CD4-positive, alpha-beta T cell treated with Interleukin-6 for 4 hours (primary cell): Measurements from ENCODE around the gene CPXM2.
"Not testable (repeated sequence)": the region's sequence is repeated elsewhere in the genome, so short reads cannot be mapped to it uniquely, and the experiment has no call there.

ENCODE experiments used
- DNase-seq: peaks from one replicate; pipeline ENCODE4 v3.0.0-alpha.2; 2020; ENCODE audit warnings: mixed read lengths

Gene CPXM2

DNA sequence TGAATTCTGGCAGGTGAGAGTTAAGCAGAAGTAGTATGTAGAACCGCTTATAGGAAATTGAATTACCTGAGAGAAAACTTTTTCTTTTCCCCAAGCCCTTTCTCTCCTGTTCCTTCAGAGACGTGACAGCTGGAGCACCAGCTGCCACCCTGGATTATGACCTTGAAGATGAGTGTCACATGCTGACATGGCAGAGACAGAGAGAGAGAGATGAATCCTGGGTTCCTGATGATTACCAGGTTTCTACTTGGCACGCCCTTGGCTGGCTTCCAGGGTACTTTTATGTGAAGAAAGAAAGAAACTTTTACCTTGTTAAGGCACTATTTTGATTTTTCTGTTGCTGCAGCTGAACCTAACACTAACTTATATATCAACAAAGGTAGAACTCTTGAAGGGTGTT is 125.6 kb downstream of the CPXM2 start:
- DNase-seq = no peak

DNA sequence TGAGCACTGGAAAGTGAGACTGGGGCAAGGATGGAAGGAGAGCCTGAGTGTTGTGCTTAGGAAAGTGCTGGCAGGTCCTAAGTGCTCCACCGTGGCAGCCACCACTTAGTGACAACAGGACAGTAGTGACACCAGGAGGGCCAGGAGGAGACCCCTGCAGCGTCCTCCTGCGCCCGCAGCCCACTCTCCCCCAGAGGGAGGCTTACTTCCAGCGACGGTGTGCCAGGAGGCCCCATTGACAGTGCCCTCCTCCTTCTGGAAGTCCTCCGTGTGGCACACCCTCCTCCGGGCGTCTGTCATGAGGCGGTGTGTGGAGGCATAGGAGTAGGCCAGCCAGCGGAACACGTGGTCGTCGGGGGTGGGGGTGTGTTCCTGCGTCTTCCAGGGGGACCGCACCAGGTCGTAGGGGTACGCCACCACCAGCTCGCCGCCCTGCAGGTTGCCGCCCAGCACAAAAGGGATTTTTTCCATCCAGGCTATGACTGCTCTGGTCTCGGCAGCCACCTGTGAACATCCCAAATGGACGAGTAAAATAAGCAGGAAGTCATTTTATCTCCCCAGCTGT is 129.9 kb downstream of the CPXM2 start:
- no peak for DNase-seq

DNA sequence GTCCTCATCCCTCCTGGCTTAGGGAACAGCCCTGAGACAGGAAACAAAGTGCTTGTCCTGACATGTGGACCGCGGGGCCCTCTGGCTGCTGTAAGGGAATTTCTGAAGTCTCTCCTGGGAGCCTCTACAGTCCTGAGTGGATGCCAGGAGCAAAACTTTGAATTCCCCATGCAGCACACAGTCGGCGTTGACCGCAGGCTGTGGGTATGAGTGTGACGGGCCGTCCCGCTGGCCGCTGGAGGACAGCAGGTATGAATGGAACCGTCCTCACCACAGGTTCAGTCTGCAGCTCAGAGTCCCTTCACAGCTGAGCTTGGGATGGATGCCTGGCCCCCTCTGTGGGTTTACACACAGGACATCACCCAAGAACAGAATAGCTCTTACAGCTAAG is 130.6 kb downstream of the CPXM2 start:
- no peak for DNase-seq

DNA sequence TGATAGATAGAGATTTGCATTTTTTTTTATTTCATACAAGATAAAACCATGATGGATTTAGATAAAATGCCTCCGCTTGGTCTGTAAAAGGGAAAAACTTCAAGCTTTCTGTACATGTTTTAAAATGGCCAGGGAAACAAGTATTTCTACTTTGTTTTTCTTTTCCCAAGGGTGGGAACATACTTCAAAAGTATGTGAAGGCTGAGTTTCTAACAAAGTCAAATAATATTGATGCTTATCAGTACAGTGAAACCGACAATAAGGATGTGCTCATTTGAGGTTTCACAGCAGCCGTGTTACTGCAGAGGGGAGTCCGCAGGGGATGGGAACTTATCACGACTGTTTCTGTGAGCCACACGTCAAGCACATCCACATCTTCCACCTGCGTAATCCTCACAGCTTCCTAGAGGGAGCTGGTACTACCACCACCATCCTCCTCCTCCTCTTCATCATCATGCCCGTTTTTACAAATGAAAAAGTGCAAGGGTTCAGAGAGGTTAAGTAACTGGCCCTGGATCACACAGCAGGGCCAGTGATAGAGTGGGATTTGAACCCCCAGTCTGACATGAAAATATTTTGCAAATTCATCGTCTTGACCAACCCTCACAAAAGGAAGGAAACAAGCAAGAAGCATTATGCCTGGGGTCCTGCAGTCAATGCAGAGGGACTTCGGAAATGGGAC is 131.1 kb downstream of the CPXM2 start:
- no peak for DNase-seq

DNA sequence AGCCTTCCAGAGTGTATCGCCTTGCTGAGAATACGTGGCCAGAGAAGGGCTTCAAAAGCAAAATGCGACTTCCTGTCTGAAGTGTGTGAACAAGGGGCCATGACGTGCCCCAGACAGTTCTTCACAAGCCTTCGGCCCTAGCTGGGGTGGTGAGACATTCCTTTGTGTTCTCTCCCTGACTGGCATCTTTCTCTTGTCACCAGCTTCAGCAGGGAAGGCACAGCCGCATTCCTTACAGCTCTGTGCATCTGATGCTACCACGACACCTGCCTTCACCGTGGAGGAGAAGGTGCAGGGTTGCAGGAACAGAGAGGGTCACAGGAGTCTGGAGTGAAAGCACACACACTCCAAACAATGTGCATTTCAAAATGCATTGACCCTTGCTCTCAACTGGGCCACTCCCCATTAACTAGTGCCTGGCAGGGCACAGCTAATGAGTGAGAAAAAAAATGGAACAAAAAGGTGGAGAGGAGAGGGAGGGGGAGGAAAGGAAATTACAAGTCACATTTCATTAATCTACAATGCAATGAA is 132.0 kb downstream of the CPXM2 start:
- no peak for DNase-seq

DNA sequence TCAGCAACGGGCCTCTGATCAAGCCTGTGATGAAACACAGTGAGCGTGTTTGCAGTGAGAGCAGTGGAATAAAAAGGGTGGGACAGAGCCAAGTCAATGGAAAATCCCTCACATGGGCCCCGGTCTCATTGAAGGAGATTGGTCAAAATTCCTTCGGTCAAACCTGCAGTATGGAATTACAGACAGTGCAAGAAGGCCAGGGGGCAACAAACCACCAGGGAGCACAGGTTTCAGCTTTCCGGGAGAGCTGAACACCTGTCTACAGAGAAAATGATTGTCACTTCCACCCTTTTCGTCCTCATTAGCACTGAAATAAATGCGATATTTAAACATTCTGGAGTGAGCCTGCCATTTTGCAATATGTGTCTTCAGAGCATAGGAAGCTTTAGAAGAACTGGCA is 132.6 kb downstream of the CPXM2 start:
- DNase-seq = no peak

DNA sequence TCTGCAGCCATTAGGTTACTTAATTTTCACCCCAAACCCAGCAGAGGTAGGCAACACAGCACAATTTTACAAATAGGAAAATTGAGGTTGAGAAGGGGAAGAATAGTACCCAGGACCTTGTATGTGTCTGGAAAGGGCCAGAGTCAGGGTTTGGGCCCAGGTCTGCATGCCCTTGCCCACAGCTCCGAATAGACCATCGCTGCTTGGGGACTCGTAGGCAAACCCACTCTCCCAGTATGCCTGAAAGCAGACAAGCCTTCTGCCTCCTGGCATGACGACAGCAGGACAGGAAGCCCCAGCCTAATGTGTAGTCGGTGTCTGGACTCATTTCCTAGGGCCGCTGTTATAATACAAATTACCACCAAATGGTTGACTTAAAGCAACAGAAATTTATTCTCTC is 133.8 kb downstream of the CPXM2 start:
- DNase-seq = no peak

DNA sequence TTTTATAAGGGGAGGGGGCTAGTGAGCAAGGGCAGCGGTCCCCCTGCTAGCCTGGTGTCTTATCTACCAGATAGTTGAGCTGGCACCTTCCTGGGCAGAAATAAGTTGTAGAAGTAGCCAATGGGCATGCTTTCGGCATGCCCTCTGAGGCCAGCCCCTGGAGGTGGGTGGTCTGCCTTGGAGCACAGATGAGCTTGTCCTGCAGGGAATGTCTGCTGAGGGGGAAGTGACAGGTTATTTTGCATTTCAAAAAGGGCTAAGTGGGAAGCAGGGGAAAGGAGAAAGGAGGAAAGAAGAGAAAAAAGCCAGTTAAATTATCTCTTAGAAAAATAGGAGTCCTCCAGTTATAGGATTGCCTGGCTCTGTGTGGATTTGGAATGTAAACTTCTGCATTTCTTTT is 136.5 kb downstream of the CPXM2 start:
- DNase-seq = no peak

DNA sequence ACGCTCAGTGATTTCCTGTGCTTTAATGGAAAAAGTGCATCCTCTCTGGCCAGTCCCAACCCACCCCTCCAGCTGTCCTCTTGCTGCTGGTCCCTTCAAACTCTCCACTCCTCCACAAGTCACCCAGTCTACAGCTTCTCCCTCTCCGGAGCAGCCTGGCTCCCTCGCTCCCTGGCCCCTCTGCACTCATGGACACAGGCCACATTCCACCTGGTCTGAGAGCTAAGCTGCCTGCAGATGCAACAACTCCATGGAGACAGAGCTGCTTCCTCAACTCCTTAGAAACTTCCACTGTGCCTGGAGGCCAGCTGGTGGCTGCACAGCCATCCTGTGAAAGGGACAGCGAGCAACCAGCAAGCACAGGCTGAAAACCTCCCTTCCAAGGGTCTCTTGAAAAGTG is 137.5 kb downstream of the CPXM2 start:
- no peak for DNase-seq

DNA sequence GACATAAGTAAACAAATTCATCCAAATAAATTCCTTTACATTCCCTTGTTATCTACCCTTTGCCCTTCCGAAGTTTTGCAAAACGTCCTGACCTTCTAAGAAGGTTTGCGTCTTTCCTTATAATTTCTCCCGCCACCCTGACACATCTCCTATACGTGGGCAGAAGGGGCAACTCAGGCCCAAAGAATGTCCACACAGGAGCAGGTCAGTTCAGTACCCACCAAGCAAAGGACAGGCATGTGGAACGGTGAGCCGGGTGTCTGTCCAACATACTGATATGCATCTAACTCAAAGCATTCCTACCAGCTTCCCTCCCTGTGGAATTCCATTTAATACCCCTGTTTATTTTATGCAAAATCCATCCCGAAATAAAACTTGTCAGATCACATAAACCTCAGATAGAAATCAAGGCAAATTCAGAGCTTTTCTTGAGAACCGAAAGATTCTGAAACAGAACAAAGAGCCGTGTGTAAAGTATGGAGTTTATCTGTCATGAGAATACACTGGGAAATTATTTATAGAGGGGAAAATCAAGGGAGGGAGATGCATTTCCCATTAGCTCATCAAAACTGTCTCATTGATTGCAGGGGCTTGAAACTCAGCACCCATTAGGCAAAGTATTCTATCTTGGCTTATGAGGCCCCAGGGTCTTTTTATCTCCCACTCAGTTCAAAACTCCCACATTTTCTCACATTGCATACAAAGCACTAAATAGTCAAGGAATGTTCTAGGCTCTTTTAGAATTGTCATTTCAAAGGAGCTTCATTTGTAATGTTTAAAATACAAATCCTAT is 140.1 kb downstream of the CPXM2 start:
- DNase-seq = no peak

DNA sequence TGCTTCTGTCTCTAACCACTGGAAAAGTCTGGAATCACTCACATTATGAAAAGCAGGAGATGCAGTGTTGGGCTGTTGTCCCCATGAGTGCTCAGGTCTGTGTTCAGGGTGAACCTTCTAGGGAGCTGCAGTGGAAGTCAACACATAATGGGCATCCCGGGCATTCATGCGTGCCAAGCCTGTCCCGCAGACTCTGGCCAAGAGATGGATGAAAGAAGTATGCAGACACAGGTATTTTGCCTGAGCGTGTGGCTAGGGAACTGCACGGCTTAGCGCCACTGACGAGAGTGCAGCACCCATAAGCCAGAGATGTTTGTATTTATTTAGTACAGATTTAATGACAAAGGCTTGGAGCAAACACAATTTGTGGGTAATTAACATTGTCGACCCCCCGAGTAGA is 140.7 kb downstream of the CPXM2 start:
- no peak for DNase-seq

DNA sequence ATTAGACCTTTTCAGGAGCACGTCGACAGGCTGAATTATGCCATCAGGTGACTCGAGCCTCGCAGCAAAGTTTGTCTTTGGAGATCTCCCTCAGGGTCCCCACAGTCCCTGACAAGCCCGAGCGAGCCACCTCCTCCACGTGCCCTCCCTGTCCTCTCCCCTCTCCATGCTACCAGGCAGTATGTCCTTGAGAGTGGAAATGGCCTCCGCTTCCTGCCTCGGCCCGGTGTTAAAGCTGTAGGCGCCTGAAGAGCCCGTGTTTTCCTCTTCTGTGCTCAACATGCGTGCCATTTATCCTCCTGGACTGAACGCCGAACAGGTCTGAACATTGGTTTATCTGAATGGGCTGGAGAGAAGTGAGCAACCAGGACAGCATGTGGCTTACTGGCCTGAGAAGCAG is 142.9 kb downstream of the CPXM2 start:
- no peak for DNase-seq

DNA sequence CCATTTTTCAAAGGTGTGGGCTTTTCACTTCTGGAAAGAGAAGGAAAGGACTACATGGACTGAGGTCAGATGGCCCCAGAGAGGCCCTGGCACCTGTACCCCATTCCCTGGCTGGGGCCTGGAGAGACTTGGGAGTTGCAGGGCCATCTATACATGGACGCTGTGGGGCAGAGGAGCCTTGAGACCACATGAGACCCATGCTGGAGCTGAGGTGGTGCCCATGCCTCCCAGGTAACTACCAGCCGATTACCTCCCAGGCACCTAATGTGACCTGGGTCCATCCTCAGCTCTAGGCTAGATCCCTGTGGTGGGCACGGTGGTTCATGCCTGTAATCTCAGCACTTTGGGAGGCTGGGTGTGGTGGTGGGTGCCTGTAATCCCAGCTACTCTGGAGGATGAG is 144.2 kb downstream of the CPXM2 start:
- no peak for DNase-seq

DNA sequence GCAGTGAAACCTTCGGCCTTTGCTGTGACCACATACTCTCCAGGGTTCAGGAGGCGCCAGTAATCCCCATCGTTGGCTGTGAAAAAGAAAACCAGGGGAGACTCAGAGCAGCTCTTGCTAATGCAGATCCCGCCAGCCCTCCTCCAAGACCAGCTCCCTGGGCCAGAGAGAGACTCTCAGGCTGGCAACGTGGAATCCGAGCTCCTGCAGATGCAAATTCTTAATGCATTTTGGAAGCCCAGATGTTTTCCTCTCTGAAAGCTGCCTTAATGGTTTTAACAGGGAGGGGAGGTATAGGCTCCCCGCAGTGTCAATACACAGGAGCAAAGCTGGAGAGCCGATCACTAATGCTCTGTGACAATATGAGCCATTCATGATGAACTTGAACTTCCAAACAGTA is 144.7 kb downstream of the CPXM2 start:
- DNase-seq = no peak

DNA sequence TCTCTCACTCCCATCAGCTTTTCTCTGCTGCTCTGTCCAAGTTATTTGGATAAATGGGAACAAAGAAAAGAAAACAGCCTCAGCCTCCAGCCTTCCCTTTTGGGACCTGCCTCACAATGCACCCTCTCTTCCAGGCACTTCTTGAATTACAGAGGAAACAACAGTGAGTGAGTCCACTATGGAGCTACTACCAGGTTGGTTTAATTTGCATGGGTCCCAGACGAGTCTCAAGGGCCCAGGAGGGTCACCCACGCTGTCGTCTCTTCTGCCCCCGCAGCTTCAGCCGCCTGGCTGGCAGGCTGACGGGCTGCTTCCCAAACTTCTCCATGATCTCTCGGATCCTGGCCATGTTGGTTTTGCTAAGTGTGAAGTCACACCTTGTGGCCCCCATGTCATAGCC is 145.1 kb downstream of the CPXM2 start:
- no peak for DNase-seq

DNA sequence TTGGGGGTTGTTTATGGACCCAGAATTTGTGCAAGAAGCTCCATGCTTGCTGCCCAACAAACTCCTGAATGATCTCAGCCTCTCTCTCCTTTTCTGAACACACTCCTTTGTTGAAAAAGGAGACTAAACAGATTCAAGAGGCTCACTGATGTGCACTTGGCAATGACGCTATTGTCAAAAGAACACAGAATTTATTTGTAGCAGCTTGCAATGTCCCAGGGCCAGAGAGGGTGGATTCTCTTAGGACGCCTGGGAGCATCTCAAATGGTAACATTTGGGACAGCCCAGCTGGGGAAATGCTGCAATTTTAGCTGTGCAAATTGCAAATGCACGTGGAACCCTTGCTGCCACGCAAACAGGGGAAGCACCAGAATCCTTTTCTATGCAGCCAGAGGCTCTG is 145.5 kb downstream of the CPXM2 start:
- DNase-seq = no peak

DNA sequence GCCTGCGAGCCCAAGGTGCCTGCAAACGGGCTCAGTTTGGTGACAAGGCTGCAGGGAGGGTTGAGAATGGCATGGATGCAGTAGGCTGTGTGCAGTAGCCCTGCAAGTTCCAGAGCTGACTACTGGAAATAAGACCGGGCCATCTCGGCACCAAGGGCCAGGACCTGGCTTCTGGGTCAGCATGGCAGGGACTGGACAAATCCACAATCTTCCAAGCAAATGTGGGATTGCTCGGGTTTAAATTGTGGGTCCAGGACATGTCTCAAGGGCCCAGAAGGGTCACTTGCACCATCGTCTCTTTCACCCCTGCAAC is 147.4 kb downstream of the CPXM2 start:
- DNase-seq = no peak

DNA sequence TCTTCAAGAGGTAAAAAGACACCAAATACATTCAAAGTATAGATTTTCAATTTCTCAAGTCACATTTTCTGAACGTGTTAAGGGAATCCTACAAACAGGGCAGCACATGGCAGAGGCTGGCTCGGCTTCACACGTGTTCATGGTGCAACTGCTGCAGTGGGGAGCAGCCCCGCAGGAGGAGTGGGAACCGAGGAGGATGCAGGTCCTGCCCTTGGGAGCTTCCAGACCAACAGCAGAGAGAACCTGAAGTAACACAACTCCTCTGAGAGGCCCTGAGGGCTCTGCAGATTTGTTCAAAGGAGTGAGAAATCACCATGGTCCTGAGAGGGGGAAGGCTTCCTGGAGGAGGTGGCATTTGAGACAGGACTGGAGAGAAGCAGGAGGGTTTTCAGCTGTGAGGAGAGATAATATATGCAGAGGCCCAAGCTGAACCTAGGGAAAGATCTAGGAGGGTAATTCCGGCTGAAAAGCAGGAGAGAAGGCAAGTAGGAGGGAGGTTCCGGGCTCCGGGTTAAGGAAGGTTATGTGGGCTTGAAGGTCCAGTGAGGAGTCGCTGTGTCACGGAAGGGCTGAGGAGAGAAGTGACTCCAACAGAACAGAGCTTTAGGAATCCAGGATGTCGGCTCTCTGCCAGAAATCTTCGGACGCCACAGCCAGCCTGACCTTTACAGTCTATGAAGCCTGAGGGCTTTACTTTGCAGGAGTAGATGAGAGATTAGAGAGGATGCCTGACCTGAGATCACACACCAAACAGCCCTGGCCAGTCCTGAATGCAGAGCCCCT is 148.0 kb downstream of the CPXM2 start:
- DNase-seq = no peak

DNA sequence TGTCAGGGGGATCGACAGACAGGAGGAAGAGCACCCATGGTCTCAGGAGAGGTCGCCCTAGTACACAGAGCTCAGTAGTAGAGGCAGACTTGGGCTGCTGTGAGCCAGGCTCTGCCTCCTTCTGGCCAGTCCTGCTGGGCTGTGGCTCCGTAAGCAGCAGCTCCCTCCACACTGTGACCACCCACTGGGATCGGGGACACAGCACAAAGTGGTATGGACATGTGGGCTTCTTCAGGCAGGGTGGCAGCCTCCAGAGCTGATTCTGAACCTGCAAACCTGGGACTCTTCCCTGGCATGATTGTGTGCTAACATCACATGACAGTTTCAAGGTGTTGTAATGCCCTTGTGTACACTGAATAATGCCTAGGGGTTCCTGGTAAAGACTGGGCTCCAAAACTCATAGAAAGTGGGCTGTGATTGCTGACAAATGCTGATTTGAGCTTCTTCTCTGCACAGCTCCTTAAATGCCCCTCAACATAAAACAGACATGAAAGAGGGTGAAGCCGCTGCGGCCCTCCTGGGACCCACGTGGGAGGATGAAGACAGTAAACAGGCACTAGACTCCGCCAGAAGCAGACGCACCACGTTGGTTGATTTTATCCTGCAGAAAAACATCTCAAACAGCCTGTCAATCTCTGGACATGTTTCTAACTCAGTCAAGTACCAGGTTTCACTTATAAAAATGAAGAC is 148.7 kb downstream of the CPXM2 start:
- DNase-seq = no peak

DNA sequence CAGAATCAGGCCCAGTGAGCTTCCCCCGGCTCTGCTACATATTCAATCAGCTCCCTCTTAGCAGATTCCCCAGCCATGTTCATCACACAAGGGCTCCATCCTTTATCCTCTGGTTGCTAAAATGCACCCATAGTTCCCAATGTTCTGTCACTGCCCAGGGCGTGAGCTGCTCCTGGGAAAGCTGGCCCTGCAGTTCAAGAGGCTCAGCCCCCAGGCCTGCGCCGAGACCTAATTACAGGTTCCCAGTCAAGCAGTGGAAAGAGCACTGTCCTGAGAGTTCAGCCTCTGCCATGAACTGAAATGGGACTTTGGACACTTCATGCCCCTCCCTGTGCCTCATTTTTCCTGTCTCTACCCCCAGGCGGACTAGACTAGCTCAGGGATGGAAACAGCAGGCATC is 149.9 kb downstream of the CPXM2 start:
- DNase-seq = no peak

DNA sequence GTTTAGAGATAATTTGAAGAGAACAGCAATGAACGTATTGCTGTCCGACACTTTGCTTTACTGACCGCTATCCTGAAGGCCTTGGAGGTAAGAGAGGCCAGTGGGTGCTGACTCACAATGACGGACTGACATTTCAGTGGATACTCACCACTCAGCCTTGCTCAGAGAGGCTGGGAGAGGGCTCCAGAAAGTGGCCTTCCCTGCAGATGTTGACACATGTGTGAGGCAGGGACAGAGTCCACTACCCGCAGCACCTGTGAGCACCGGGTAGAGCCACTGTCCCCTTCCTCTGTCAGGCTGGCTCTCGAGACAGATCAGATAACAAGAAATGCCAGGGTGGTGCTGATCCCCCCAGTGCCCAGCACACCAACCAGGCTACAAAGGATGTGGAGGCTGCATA is 150.5 kb downstream of the CPXM2 start:
- no peak for DNase-seq

DNA sequence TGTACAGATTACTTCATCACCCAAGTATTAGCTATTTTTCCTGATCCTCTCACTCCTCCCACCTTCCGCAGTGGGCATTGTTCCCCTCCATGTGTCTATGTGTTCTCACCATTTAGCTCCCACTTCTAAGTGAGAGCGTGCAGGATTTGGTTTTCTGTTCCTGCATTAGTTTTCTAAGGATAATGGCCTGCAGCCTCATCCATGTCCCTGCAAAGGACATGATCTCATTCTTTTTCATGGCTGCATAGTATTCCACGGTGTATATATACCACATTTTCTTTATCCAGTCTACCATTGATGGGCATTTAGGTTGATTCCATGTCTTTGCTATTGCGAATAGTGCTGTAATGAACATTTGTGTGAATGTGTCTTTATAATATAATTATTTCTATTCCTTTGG is 154.7 kb downstream of the CPXM2 start:
- not testable (repeated sequence) for DNase-seq

DNA sequence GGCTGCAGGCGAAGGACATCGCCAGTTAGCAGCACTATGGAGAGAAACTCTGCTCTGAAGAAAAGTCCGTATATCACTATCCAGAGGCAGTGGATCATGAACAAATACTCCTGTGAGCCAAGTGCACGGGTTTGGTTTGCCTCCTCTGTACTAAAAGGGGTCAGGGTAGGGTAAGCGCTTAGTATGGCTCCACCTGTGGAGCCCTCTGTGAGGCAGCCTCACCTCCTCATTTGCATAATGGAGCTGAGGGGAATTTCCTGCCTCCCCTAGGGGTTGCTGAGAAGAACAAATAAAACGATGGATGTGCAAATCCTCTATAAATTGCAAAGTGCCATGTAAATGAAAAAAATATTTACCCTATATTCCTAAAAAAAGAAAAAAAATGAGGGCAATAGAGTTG is 162.1 kb downstream of the CPXM2 start:
- DNase-seq = no peak
